ENCODE results near the gene TP53BP2. TPM values are rescaled to one million over a fixed set of nuclear protein-coding genes. Genes with fewer than 3 reads are reported as not detected.
"Not testable (repeated sequence)": the region's sequence is repeated elsewhere in the genome, so short reads cannot be mapped to it uniquely, and the experiment has no call there.

Gene TP53BP2
- total RNA-seq, 1 donor from 2014 or later: 24.9 TPM

DNA sequence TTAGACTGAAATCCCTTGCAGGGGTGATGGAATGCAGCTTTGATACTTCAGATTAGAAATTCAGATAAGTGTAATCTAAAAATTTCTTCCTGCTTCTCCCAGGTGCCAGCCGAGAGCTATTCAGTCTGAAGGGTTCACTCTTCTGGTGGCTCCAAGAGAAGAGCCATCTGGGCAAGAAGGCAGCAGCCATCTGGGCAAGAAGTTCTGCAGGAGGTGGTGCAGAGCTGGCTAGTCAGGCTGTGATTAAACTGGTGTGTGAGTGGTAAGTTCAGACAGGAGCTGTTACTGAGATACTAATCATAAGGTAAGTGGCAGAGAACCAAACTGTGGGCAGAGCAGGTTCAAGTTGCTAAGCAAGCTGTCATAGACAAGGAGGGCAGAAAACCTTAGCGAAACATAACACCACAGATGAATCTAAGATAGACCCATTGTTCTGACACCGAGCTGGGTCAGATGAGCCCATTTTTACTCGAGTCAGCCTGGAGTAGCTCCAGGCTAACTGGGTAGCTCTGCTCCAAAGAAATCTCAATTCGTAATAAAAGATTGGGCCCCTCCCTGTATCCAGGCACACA lies 14.4 kb upstream of the TP53BP2 start:
- intact Hi-C loops (cut with DNase I): no loop called here
- no peak for DNase-seq (ENCODE audit: low spot score)

DNA sequence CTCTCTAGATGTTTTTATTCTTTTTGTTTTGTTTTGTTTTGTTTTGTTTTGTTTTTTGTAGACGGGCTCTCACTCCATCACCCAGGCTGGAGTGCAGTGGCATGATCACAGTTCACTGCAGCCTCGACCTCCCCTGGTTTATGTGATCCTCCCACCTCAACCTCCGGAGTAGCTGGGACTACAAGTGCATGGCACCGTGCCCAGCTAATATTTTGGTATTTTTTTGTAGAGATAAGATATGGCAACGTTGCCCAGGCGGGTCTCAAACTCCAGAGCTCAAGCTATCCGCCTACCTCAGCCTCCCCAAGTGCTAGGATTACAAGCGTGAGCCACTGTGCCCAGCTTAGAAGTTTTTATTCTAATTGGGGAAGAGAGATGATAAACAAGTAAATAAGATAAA lies 13.3 kb upstream of the TP53BP2 start:
- intact Hi-C loops (cut with DNase I): no loop called here
- DNase-seq (ENCODE audit: low spot score): no peak

DNA sequence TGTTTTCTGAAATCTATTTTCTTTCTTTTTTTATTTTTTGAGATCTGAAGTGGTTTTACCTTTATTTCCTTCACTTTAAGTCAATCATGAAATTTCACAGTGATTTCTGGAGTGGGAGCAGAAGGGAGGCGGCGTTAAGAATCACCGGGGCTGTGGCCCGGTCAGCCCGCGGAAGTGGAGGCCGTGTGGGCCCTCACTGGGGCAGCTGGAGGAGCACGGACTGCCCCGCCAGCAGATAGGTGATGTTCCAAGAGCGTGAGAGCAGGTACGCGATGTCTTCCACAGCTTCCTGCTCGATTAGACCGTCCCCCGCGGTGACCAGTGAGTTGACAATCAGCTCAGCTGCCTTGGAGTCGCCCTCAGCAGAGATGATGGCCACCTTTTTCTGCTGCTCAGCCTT lies 10.6 kb upstream of the TP53BP2 start:
- no peak for DNase-seq (ENCODE audit: low spot score)
- intact Hi-C loops (cut with DNase I): no loop called here

DNA sequence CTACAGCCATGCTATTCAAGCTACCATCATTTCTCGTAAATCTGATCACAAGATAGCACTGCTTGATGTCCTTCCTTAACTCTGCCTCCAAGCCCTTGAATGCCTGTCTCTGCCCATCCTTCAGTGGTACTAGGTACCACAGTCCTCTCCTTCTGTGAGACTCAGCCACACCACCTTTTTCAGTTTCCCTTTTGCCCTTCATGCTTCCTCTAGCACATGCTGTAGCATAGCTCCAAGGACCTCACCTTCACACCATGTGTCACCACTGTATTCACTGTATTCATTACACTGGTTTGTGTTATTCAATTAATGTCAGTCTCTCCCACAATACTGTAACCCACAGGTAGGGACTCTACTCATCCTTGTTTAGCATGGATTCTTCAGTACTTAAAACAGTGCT lies 8.0 kb upstream of the TP53BP2 start:
- DNase-seq (ENCODE audit: low spot score): no peak
- intact Hi-C loops (cut with DNase I): no loop called here

DNA sequence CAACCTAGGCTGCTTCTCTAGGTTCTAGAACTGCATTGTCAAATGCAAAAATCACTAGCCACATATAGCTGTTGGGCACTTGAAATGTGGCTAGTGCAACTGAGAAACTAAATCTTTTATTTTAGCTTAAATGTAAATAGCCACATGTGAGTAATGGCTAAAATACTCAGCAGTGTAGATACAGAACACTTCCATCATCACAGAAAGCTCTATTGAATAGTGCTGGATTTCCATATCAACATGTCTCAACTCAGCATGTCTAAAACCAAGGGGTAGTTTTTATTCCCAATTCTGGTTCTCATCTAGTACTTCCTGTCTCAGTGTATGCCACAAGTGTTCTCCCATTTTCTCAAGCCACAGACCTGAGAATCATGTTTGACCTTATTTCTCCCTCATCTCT lies 7.5 kb upstream of the TP53BP2 start:
- intact Hi-C loops (cut with DNase I): no loop called here
- no peak for DNase-seq (ENCODE audit: low spot score)

DNA sequence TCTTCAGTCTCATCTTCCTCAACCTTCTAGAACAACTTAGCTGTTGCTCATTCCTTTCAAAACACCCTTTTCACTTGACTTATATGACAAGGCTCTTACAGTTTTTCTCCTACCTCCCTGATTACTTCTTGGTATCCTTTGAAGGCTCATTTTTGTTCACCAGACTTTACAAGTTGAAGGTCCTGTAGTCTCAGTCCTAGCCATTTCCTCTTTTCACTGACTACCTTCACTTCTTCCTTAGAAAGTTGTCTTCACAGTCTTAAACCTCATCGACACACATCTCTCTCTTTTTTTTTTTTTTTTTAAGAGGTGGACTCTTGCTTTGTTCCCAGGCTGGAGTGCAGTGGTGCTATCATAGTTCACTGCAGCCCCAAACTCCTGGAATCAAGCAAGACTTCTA lies 6.6 kb upstream of the TP53BP2 start:
- intact Hi-C loops (cut with DNase I): no loop called here
- DNase-seq (ENCODE audit: low spot score): no peak

DNA sequence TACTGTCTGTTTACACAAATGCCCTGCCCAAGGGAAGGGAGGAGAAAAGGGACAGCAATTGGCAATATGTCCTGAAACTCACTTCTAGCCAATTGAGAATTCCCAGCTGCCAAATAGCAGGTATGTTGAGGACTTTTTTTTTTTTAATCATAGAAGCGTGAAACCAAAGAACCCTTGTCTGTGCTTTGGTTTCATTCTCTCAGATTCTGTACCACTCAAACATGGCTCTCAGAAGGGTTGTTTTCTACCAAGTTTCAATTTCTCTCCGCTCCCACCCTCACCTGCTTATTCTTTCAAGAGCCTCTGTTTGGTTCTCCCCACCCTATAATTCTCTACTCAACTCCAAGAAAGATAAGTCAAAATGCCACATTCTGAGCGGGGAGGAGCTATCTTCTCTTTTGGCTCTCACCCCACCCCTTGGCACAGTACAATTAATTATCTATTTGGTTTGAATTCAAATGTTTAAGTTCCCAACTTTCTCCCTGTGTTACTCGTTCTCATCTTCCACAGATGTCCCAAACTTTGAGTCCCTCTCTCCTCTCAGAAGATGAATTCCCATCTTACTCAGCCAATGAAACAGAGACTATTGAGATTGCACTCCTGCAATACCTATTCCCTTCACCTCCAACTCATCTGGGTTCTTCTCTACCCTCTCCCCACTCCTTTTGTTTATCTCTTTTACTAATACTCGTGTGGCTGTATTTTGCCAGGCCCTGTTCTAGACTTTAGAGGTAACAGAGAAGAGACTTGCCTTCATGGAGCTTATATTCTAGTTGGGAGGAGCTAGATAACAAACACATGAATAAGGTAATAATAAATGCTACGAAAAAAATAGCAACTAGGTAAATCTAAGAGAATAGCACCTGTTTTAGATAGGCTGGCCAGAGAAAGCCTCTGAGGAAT lies 3.9 kb upstream of the TP53BP2 start:
- DNase-seq (ENCODE audit: low spot score): no peak
- intact Hi-C loops (cut with DNase I): loop anchor here (5.0 kb wide), 1 partner anchor 38 kb away; no protein-coding TSS in a partner anchor

DNA sequence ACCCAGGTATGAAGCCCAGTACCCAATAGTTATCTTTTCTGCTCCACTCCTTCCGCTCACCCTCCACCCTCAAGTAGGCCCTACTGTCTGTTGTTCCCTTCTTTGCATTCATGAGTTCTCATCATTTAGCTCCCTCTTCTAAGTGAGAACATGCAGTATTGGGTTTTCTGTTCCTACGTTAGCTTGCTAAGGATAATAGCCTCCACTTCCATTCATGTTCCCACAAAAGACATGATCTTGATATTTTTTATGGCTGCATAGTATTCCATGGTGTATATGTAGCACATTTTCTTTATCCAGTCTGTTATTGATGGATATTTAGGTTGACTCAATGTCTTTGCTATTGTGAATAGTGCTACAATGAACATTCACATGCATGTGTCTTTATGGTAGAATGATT lies 2.8 kb upstream of the TP53BP2 start:
- intact Hi-C loops (cut with DNase I): loop anchor here (5.0 kb wide), 1 partner anchor 39 kb away; no protein-coding TSS in a partner anchor
- no peak for DNase-seq (ENCODE audit: low spot score)

DNA sequence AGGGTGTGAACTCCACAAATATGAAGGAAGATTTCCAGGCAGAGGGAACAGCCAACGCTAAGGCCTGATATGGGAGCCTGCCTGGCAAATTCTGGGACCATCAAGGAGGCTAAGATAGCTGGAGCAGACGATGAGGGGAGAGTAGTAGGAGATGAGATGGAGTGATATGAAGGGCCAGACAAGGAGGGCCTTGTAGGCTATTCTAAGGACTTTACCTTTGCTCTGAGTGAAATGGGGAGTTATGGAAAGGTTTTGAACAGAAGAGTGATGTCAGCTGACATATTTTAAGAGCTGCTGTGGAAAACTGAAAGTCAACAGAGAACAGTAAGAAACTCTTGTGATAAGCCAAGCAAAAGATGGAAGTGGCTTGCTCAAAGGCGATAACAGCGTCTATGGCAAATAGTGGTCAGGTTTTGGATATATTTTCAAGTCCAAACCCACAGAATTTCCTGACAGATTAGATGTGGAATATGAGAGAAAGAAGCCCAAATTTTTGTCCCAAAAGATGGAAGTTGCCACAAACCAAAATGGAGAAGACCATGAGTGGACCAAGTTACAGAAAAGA lies 2.1 kb upstream of the TP53BP2 start:
- no peak for DNase-seq (ENCODE audit: low spot score)
- intact Hi-C loops (cut with DNase I): loop anchor here (2.0 to 5.0 kb wide), 3 partner anchors 35 to 77 kb away; no protein-coding TSS in a partner anchor

DNA sequence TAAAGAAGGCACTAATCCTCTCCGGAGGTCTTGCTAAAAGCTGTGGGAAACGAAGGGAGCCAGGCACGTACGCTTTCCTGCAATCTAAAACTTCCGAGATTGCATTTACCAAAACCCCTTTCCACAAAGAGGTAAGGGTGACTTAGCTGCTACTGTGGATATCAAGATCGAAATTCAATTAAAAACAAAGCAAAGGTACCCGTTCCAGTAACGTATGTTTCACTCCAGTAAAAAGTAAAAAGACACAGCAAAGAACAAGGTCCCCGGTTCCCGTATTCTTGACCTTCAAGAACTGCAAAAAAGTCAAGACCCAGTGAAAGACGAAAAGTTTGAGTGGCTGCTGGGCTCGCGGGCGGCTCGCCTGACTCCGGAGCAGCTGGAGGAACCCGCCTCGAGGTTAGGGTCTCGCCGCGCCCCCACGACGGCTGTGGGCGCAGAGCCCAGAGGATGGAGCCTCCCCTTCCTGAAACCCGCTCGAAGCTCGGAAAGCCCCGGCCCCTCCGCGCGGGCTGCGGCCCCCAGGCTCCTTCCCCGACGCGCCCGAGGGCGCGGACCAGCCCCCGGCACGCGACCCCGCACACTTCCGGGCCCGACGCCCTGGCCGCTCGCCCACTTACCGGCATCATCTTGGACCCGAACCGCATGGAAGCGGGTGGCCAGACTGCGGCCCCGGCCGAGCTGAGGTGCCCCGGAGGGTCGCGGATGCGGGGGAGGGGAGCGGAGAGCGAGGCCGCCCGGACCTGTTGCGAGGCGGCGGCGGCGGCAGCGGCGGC lies 524 bp downstream of the TP53BP2 start:
- DNase-seq (ENCODE audit: low spot score): peak; percentile 81
- intact Hi-C loops (cut with DNase I): loop anchor here (2.0 to 5.0 kb wide), 2 partner anchors 42 to 136 kb away; no protein-coding TSS in a partner anchor

DNA sequence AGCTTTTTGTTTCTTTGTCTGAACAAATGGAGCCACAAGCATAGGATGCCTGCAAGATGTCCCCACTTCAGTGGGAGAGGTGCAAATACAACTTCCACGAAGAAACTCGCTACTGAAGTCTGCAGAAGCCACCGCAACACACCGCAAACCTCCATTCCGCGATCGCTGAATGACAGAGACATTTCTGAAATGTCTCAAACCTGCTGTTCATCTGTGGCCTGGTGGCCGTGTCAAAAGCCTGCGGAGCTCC lies 1.0 kb downstream of the TP53BP2 start:
- DNase-seq (ENCODE audit: low spot score): no peak
- intact Hi-C loops (cut with DNase I): loop anchor here (2.0 to 5.0 kb wide), 2 partner anchors 43 to 136 kb away; no protein-coding TSS in a partner anchor

DNA sequence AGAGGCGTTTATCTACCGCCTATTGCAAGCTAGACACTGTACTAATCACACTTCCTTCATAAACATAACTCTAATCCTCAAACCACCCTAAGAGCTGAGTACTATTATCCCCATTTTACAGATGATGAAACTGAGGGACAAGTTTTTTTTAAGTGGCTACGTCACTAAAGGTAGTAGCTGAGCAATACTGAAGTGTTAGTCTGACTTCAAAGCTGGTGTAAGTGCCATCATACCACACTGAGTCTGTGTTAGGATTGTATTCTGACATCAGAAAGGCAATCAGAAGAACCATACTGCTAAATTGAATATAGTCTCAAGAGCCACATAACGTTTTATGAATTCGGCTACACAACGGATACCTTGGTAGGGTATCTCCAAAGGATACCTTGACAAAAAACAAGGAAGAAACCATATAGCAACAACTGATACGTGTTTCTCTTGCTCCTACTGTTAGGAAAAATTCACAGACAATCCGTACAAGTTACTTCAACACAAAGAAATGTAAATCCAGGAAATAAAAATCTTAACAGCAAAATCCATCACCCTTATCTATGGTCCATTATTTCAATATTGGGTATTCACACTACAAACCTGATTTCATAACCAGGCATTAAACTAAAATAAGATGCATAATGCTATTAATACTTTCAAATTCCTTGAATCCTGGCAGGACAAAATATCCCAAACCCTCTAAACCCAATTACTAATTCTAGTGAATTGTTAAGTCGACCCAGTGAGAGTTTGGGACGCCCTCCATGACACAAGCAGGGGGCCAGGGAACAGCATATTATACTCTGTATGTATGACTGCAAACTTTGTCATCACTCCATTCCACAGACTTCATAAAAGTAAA lies 1.6 kb downstream of the TP53BP2 start:
- DNase-seq (ENCODE audit: low spot score): no peak
- intact Hi-C loops (cut with DNase I): loop anchor here (2.0 kb wide), 1 partner anchor 135 kb away; no protein-coding TSS in a partner anchor

DNA sequence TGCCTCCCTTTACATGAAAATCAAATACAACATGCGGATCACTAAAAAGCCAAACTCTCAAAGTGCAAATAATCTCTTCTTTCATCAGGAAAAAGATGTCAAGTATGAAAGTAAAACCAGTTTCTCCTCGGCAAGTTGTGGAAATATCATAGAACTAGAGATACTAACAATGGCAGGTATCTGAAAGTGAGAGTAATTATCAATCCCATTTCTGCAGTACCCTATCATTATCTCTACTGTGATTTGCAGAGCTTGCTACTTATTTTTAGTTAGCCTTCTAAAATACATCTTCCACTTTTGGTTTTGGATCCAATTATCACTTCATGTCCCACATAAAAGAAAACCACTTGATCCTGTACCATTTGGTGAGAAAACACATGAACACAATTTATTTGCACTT lies 3.0 kb downstream of the TP53BP2 start:
- intact Hi-C loops (cut with DNase I): no loop called here
- no peak for DNase-seq (ENCODE audit: low spot score)

DNA sequence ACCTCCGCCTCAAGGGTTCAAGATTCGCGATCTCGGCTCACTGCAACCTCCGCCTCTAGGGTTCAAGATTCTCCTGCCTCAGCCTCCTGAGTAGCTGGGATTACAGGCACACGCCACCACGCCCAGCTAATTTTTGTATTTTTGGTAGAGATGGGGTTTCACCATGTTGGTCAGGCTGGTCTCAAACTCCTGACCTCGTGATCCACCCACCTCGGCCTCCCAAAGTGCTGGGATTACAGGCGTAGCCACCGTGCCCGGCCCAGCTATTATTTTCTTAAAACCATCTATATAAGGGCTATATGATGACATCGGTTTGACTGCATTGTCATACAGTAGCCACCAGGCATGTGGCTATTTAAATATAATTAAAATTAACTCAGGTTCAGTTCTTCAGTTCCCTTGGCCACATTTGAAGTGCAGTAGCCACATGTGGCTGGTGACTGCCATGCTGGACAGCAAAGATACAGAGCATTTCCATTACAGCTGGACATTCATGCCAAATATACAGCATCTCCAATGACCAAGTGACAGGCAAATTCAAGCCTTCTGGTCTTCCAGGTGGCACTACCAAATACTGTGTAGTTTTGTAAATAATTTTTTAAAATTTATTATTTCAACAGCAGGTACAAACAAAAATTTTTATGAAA lies 3.6 kb downstream of the TP53BP2 start:
- DNase-seq (ENCODE audit: low spot score); intact Hi-C loops (cut with DNase I): not testable (repeated sequence)

DNA sequence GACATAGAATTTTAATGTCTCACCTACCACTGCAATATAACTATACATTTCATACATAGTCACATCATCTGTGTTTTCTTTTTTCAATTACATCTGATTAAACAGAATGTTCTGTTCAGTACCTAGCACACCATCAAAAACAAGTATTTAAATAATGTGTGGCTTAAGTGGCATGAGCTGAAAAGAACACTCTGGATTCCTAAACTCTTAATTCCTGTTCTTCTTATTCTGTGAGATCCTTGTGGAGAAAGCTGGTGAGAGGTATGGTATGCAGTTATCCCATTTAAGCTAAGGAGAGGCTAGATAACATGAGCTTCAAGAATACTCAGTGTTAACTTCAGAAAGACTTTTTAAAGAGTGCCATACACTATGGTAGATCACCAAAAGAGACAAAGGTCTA lies 5.5 kb downstream of the TP53BP2 start:
- DNase-seq (ENCODE audit: low spot score): no peak
- intact Hi-C loops (cut with DNase I): no loop called here

DNA sequence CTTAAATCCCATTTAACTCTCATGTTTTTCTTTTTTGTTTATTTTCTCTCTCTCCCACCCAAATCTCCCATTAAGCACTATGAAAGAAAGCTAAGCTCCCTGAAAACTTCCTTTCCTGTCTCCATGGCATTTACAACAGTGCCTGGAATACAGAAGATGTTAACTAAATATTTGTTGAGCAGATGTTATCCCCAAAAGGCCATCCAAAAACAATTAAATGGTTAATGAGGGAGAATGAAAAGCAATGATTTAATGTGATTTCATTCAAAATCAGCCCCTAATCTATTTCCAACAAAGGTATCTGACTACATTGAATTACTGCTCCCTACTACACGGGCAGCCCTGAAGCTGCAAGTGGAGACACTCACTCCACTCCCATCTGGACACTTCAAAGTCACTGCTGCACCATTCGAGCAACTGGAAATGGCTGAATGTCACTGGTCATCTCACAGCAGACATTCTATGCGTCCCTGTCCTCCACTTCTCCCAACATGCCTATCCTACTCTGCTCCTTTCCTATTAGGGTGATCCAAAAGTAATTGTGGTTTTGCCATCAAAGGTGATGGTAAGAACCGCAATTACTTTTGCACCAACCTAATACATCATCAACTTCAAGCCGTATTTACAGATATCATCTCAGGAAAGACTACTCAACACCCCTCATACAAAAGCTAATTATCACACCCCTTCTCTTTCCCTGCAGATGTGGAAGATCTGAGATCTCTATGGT lies 7.5 kb downstream of the TP53BP2 start:
- intact Hi-C loops (cut with DNase I): no loop called here

DNA sequence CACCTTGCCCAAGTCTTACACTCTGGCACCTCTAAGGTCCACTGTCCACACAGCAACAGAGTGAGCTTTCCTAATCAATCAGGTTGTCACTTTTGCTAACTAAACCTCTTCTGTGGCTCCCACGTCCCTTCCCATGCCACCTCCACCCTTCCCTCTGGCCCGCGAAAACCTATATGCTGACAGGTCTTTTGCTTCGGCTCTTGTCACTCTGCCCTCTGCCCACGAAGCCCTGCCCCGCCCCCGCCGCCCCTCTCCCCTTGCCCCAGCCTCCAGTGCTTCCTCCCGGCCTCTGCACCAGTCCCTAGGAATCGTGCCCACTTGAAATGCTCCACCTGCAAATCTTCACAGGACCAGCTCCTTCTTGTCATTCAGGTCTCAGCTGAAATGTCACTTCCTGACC lies 8.1 kb downstream of the TP53BP2 start:
- DNase-seq (ENCODE audit: low spot score): no peak
- intact Hi-C loops (cut with DNase I): no loop called here

More for the DNA sequence above, 7.5 kb downstream of the TP53BP2 start:
- DNase-seq (ENCODE audit: low spot score): no peak

DNA sequence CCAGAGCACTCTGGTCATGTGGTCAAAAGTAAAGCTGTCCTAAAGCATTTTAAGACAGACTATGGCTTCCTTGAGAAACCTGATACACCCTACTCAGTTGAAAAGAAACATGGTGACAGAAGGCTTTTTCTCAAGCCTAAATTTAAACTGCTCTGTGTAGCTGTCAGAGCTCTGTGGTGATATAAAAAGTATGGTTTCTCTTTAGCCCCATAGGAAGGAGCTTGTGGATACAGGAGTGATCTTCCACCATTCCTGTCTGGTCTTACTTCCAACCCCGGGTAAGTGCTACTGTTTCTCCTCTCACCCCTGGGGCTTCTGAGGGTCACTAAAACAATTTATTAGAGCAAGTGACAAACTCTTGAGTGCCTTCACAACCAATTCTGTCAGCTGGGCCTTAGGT lies 8.5 kb downstream of the TP53BP2 start:
- no peak for DNase-seq (ENCODE audit: low spot score)

More for the DNA sequence above, 8.5 kb downstream of the TP53BP2 start:
- intact Hi-C loops (cut with DNase I): no loop called here

Data from cardiac septum (tissue), 1 donor.